Duodenal mucosa (tissue), 2 donors: ENCODE results near the gene SLC24A3.
A peak's percentile ranks its signal among the peaks of the same experiment; 100 is the strongest.

ENCODE experiments used
- H3K27ac ChIP-seq: one replicate; pipeline ENCODE4 v1.7.0; 2013; ENCODE audit warnings: low read depth, low read length
- H3K27me3 ChIP-seq, 2 donors: one replicate each; pipeline ENCODE4 v1.7.0; 2013; ENCODE audit warnings: low read length in 2 of 2, control low read depth in 1 of 2; ENCODE audit not compliant: insufficient read depth in 2 of 2, control insufficient read depth in 1 of 2
- H3K36me3 ChIP-seq, 2 donors: one replicate each; pipeline ENCODE4 v1.7.0; 2013; ENCODE audit warnings: low read length in 2 of 2, control low read depth in 1 of 2; ENCODE audit not compliant: insufficient read depth in 2 of 2, control insufficient read depth in 1 of 2
- H3K4me1 ChIP-seq, 2 donors: one replicate each; pipeline ENCODE4 v1.7.0; 2013; ENCODE audit warnings: low read length in 2 of 2, control low read depth in 1 of 2; ENCODE audit not compliant: insufficient read depth in 2 of 2, control insufficient read depth in 1 of 2
- H3K4me3 ChIP-seq, 2 donors: one replicate each; pipeline ENCODE4 v1.7.0; 2013; ENCODE audit warnings: low read length in 2 of 2, low read depth in 1 of 2
- H3K9ac ChIP-seq, 2 donors: one replicate each; pipeline ENCODE4 v1.7.0; 2013; ENCODE audit warnings: low read length in 2 of 2, low read depth in 1 of 2
- H3K9me3 ChIP-seq, 2 donors: one replicate each; pipeline ENCODE4 v1.7.0; 2013; ENCODE audit warnings: low read length in 2 of 2, control low read depth in 1 of 2; ENCODE audit not compliant: control insufficient read depth in 1 of 2

SLC24A3 gene

GRCh38 chr20:19212469-19212815 is at the start of gene SLC24A3:
Gene SLC24A3 (plus strand): TSS chr20:19212642.
- H3K36me3 ChIP-seq: no peaks in the 10 kb centered on the region
- H3K9me3 ChIP-seq: no peaks in the 10 kb centered on the region
- peaks cover 0 to 8% of the 10 kb centered on the region in 2 donors for H3K4me1 ChIP-seq
- H3K9ac ChIP-seq: peak within 1 kb of the TSS; percentile 27 to 32
- peak within 1 kb of the TSS; percentile 57 to 70 for H3K4me3 ChIP-seq
- peak within 1 kb of the TSS; percentile 3 for H3K27ac ChIP-seq
- H3K27me3 ChIP-seq: peaks cover 11 to 30% of the 10 kb centered on the region in 2 donors

- Histone ChIP-seq H3K4me3 (no peak overlapping the region), H3K27ac (no peak overlapping the region), H3K9ac (no peak overlapping the region), H3K27me3 (no peaks in the 10 kb centered on the region), H3K36me3 (no peaks in the 10 kb centered on the region), H3K9me3 (peaks cover 5% of the 10 kb centered on the region in 2 donors), H3K4me1 (no peaks in the 10 kb centered on the region)
These were observed 42.3 kb upstream of the SLC24A3 start for GRCh38 chr20:19170148-19170547.

GRCh38 chr20:19172637-19173036 is 39.8 kb upstream of the SLC24A3 start:
- H3K9me3 ChIP-seq: no peaks in the 10 kb centered on the region
- no peaks in the 10 kb centered on the region for H3K4me1 ChIP-seq
- H3K27me3 ChIP-seq: no peaks in the 10 kb centered on the region
- H3K27ac ChIP-seq: no peak overlapping the region
- H3K4me3 ChIP-seq: no peak overlapping the region
- no peak overlapping the region for H3K9ac ChIP-seq
- H3K36me3 ChIP-seq: no peaks in the 10 kb centered on the region

GRCh38 chr20:19176470-19177052 is 35.9 kb upstream of the SLC24A3 start:
- no peak overlapping the region for H3K27ac ChIP-seq
- H3K4me1 ChIP-seq: no peaks in the 10 kb centered on the region
- H3K9me3 ChIP-seq: no peaks in the 10 kb centered on the region
- H3K9ac ChIP-seq: no peak overlapping the region
- H3K27me3 ChIP-seq: no peaks in the 10 kb centered on the region
- H3K36me3 ChIP-seq: no peaks in the 10 kb centered on the region
- H3K4me3 ChIP-seq: no peak overlapping the region

GRCh38 chr20:19181552-19181951 is 30.9 kb upstream of the SLC24A3 start:
- Histone ChIP-seq H3K27me3 (no peaks in the 10 kb centered on the region), H3K36me3 (no peaks in the 10 kb centered on the region), H3K9me3 (no peaks in the 10 kb centered on the region), H3K4me3 (no peak overlapping the region), H3K9ac (no peak overlapping the region), H3K4me1 (no peaks in the 10 kb centered on the region), H3K27ac (no peak overlapping the region)

- no peak overlapping the region for H3K4me3 ChIP-seq
- H3K27me3 ChIP-seq: no peaks in the 10 kb centered on the region
- no peak overlapping the region for H3K9ac ChIP-seq
- no peak overlapping the region for H3K27ac ChIP-seq
- H3K9me3 ChIP-seq: no peaks in the 10 kb centered on the region
- no peaks in the 10 kb centered on the region for H3K4me1 ChIP-seq
- H3K36me3 ChIP-seq: no peaks in the 10 kb centered on the region
These were observed 27.4 kb upstream of the SLC24A3 start for GRCh38 chr20:19185083-19185482.

- H3K27me3 ChIP-seq: no peaks in the 10 kb centered on the region
- H3K4me3 ChIP-seq: no peak overlapping the region
- no peaks in the 10 kb centered on the region for H3K4me1 ChIP-seq
- H3K27ac ChIP-seq: no peak overlapping the region
- no peak overlapping the region for H3K9ac ChIP-seq
- H3K36me3 ChIP-seq: no peaks in the 10 kb centered on the region
- H3K9me3 ChIP-seq: no peaks in the 10 kb centered on the region
These were observed 19.1 kb upstream of the SLC24A3 start for GRCh38 chr20:19193349-19193748.

- Histone ChIP-seq H3K9ac (no peak overlapping the region), H3K4me1 (no peaks in the 10 kb centered on the region), H3K27me3 (peaks cover 0 to 3% of the 10 kb centered on the region in 2 donors), H3K4me3 (no peak overlapping the region), H3K9me3 (no peaks in the 10 kb centered on the region), H3K36me3 (no peaks in the 10 kb centered on the region), H3K27ac (no peak overlapping the region)
These were observed 6.5 kb upstream of the SLC24A3 start for GRCh38 chr20:19205981-19206396.

- peaks cover 0 to 8% of the 10 kb centered on the region in 2 donors for H3K4me1 ChIP-seq
- H3K9ac ChIP-seq: no peak overlapping the region
- no peak overlapping the region for H3K4me3 ChIP-seq
- no peaks in the 10 kb centered on the region for H3K36me3 ChIP-seq
- no peaks in the 10 kb centered on the region for H3K9me3 ChIP-seq
- H3K27me3 ChIP-seq: peaks cover 0 to 10% of the 10 kb centered on the region in 2 donors
- no peak overlapping the region for H3K27ac ChIP-seq
These were observed 4.9 kb upstream of the SLC24A3 start for GRCh38 chr20:19207541-19207940.

GRCh38 chr20:19210391-19211155 is 1.9 kb upstream of the SLC24A3 start:
- Histone ChIP-seq H3K9ac (no peak overlapping the region), H3K27ac (no peak overlapping the region), H3K27me3 (peaks cover 8 to 30% of the 10 kb centered on the region in 2 donors), H3K36me3 (no peaks in the 10 kb centered on the region), H3K9me3 (no peaks in the 10 kb centered on the region), H3K4me3 (no peak overlapping the region), H3K4me1 (peaks cover 0 to 8% of the 10 kb centered on the region in 2 donors)
